Activated CD8-positive, alpha-beta memory T cell treated with anti-CD3 and anti-CD28 coated beads for 36 hours (primary cell): ENCODE data around the gene TCF4. TPM values are rescaled to one million over a fixed set of nuclear protein-coding genes. Genes with fewer than 3 reads are reported as not detected.

Source experiments
- CTCF ChIA-PET: fragments of 350-600 bp; sonication (Branson Sonifier 250); formaldehyde crosslinking; loops from one replicate; lab custom pipeline; 2021; ENCODE audit warnings: antibody characterized with exemption; lab: Charles Lee
- POLR2A ChIA-PET: fragments of 350-600 bp; sonication (Branson Sonifier 250); formaldehyde crosslinking; loops from one replicate; lab custom pipeline; 2021; ENCODE audit warnings: antibody characterized with exemption; lab: Charles Lee
- total RNA-seq, 2 experiments: library from RNA; stranded (reverse); gene quantifications; one replicate each; pipeline ENCODE4 v1.2.3, GENCODE V29; 2021

TCF4 gene
- total RNA-seq, 2 experiments from 2014 or later, result 0.11 to 0.84 TPM

DNA sequence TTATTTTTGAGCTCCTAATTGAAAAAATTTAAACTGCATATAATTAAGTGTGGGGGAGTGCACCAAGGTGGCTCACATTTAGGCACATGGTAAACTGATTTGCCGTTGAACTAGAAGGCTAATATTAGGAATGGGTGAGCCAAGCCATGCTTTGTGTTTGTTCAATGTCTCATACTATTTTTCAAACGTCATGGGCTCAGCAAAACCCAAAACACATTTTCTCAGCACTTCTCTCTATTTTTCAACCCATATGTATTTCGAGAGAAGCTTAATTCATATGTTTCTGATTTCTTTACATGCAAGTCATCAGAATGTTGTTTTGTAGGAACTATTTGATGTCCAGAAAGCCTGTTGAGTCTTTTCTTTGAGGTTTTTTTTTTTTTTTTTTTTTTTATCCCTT lies 291.2 kb downstream of the TCF4 start:
- ChIA-PET CTCF (no interaction called here), POLR2A (no interaction called here)

DNA sequence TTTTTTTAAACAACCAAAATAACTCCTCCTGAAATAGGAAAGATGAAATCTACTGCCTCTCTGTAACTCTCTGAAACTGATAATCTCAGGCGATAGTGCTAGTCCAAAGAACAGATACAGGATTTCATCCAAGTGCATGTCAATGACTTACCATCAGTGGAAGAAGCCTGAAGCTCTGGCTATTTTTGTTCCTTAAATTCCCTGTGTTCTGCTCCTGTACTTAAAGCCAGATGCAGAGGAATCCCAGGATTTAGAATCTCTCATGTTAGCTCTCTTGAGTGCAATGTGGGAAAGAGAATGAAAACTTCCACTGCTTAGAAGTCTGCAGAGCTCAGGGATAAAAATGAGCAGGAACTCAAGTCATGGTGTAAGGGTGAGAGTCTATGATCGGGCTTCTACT lies 291.9 kb downstream of the TCF4 start:
- CTCF ChIA-PET, result no interaction called here
- POLR2A ChIA-PET, result no interaction called here

DNA sequence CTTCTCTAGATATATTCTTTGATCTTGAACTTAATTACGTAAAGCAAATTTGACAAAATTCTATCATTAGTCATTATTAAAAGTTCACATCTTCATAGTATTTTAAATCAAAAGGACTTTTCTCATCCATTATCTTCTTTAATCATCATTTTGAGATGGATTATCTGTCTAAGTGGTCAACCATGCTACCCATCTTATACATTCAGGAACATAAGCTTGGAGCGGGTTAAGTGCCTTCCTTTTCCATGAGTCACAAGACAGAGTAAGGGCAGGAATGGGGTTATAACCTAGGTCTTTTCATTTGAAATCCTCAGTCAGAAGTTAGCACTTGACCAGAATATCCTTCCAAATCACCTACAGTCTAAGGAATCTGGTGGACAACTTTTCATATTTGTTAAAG lies 297.1 kb downstream of the TCF4 start:
- POLR2A ChIA-PET, result no interaction called here

DNA sequence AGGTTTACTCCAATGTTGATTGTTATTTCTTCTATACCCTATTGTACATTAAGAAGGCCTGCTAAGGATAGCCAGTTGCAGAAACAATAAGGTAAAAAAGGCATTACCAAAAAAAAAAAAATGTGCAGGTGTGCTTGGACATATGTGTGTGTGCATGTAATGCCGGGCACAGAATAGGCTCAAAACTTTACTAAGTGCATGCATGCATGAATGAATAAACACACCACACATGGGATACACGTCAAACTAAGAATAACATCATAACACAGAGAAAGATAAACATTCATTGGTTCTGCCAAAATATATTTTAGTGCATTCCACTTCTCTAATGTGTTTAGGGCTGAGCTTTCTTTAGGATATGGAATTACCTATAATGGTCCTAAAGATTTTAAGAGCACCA lies 298.2 kb downstream of the TCF4 start:
- CTCF ChIA-PET, result interaction anchor here (0.7 kb wide), 1 partner anchor 11 kb away, joined by 3 read pairs; no protein-coding TSS in a partner anchor
- POLR2A ChIA-PET, result no interaction called here

More for the DNA sequence above, 297.1 kb downstream of the TCF4 start:
- CTCF ChIA-PET, result no interaction called here

DNA sequence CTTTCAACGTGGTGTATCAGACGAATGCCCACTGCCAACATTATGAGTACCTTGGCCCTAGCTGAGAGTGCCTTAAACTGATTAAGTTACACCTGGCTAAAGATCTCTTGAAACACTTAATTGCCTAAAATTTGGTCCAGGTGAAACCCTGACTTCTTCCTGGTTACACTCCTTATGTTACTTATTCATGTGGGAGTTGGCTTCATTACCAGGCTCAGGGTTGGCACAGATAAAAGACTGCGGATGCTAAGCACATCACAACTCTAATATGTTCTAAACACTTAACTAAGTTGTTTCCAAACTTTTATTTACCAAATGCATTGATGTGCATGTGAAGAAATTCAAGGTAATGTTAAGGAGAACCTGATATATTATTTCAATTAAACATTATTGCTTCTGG lies 298.9 kb downstream of the TCF4 start:
- POLR2A ChIA-PET, result no interaction called here
- CTCF ChIA-PET, result no interaction called here

DNA sequence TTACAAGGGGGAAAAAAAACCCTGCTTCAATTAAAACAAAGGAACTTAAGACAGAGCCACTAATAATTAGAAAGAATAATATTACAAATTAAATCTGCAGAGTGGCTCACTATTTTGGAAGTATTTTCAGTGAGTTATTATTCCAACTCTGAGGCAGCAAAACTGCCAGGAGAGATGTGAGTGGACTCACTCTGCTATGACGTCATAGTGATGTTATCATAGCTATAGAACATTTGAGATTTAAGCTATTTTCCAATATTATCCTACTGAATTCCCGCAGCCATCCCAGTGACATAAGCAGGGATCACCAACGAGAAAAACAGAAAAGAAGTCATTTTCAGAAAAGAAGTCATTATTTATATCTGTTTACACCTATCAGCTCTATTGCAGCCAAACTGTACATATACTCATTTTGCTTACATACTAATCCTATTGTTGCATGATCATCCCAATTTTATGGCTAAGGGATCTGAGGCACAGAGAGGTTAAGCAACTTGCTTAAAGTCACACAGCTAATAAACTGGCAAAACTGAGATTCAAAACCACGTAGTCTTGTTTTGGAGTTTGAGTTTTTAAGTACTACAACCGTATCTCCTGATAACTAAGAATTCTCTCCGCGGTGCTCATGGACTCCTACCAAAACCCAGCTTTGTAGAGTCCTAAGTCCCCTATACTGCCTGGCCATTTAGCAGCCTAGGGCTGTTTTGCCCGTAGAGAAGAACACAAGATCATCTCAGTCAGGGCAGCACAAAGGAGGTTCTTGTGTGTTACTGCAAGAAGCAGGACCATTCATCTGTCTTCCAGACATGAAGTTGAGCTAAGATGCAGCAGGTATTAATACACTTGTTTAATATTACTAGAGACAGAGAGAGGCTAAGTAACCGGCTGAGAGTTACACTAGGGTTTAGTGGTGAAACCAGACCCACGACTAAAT lies 299.8 kb downstream of the TCF4 start:
- ChIA-PET CTCF (no interaction called here), POLR2A (no interaction called here)

DNA sequence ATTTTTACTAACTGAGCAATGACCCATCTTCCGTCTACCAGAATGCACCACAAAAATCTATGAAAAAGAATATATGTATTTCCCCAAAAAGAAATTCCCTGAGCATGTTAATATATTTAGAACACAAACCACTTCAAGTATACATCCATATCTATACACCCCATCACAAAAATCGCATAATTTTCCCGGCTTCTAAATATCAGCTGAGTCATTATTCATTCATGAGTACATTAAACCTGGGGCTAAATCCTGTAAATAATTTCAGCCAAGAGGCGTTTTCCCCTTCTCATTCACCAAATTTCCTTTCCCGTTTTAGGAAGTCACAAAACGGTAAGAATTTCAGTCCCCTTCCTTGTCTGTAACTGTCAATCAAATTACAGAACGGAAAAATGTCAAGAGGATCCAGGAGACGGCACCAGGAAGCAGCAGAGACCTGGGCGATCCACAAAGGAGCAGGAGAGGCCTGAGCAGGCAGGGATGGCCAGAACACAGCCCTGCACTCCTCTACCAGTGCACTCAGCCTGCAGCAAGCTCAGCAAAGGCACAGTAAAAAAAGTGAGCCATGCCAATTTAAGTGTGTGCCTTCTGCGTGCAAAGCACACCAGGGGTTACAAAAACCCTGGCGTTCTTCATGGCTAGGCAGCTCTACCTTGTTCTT lies 300.7 kb downstream of the TCF4 start:
- ChIA-PET CTCF (no interaction called here), POLR2A (no interaction called here)

DNA sequence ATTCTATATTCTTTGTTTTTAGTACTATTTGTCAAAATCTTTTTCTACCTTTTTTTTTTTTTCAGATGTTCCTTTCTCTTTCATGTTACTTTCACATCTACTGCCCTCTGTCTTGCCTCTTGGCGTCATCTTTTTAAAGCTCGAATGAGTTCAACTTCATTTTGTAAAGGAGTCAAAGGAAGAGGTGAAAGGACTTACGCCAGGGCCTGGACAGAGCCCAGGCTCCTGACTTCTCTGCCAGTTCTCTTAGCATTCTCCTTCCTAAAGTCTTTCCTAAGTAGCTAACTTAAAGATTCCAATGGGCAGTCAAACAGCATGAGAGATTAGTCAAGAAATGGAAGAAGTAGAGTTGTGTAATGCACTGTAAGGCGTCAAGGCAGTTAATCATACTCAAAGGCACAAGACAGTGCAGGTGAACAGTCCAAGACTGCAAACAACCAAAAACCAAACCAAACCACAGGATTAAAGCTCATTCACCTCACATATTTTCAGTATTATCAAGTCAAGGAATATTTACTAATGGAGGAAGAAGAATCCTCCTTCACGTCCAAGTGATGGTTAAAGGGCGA lies 301.7 kb downstream of the TCF4 start:
- ChIA-PET CTCF (no interaction called here), POLR2A (no interaction called here)

DNA sequence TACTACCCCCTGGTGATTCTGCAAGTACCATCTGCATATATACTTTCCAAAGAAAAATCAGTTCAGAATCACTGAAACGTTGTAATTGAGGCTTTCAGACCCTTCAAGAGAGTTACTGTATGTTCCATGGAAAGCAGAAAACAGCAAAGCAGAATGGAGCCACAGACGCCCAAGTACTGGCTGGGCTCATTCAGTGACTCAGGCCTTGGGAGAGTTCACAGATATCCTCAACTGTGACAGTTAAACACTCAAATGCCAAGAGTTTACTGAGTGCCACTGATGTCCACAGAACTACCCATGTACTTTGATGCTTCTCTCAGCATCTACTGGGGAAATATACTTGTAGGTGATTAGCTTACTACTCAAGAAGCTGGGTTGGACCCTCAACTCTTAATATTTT lies 303.4 kb downstream of the TCF4 start:
- ChIA-PET POLR2A (no interaction called here), CTCF (no interaction called here)

DNA sequence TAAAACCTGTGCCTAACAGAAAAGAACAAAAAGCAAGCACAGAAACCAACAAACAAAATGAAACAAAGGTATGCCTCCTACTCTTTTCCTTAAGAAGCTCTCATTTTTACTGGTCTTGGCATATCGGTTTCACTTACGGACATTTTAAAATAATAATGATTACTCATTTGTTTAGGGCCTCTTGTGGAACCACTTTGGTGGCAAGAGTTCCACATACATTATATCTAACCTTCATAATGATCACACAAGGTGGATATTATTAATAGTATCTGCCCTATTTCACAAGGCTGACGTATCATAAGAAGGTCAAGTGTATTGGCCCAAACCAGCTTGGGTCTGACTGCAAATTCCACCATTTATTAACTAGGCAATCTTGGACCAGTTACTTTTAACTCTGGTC lies 304.7 kb downstream of the TCF4 start:
- ChIA-PET CTCF (no interaction called here), POLR2A (no interaction called here)

DNA sequence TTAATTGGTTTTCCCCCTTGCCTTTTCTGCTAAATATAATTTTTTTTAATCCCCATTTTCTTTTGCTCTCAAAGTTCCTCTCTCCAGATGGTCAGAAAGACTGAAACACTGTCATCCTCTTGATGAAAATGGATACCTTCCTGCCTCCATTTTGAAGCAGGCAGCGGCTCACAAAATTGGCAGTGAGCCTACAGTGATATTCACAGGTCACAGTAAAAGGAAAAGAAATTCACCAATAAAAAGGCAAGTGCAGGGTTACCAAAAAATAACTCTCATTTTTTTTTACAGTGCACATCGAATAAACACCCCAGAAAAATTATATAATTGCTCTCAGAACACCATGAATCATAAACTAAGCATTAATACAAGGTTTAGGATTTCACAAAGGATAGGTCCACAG lies 307.5 kb downstream of the TCF4 start:
- CTCF ChIA-PET, result no interaction called here

DNA sequence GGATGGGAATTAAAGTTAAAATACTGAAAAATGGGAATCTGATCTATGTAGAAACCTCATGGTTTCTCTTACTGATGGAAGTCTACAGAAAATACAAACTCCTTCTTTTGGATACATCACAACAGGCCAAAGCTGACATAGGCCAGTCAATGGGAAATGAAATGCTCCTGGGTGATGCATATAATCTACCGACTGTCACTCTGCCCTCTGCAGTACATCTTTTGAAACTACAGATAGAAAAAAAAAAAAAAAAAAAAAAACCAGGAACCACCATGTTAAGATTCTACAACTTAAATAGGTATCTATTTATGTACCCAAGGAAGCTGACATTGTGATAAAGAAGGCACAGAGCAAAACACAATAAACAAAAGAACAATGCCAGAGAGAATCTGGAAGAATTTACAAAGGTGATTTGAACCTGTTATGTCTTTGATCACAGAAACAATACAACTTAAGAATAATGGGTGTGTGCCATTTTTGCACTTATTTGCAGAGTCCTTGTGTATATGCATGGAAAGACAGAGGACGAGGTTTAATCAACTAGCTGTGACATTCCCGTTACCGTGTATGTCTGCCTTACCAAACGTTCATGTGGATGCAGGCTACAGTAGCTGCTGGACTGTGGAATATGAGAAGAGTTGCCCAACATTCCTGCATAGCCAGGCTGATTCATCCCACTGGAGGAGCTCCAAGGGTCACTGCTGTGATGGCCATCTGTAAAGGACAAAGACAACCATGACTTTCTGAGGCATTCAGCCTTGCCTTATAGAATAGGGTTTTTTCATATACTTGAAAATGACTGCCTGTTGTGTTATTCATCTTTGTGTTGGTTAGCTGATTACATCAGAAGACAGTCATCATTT lies 312.7 kb downstream of the TCF4 start:
- POLR2A ChIA-PET, result no interaction called here
- CTCF ChIA-PET, result no interaction called here

More for the DNA sequence above, 307.5 kb downstream of the TCF4 start:
- POLR2A ChIA-PET, result no interaction called here

DNA sequence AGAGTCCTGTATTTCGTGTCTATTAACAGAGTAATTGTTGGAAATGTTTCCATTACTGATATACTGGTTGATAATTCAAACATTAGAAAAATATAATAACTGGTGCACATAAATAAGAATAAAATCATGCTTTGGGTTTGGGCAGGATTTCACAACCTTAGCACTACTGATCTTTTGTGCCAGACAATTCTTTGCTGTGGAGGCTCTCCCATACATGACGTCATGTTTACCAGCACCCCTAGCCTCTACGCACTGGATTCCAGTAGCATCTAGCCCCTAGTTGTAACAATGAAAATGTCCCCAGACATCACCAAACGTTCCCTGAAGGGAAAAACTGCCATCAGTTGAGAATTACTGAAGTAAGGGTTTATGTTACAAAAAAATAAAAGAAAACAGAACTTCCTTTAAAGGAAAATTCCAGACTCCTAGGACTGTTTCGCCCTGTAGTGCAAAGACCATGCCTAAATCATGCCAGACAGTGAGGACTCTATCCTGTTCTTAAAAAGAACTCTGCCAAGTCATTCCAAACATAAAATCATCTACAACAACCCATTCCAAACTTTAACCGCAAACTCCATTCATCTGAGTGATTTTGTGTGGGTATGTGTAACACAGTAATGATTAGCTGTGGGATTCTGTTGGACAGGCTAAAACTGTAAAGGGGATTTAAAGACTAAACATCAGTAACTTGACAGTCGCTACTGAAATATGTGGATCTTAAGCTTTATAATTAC lies 315.3 kb downstream of the TCF4 start:
- POLR2A ChIA-PET, result no interaction called here
- CTCF ChIA-PET, result no interaction called here

DNA sequence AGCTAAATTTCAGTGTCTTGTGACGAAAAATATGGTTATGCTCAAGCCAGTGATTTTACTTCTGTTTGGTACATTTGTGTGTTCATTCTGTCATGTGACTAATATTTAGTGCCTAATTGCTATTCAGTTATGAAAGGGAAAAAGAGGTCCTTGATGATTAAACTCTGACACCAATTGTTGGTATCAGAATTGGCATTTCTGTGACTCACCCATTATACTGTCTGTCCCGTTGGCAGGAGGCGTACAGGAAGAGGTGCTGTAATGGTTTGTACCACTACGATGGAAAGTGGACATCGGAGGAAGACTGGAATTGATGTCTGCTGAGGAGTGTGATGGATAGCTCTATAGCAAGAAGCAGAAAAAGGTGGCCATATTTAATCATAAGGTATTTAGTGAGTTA lies 318.4 kb downstream of the TCF4 start:
- POLR2A ChIA-PET, result no interaction called here
- CTCF ChIA-PET, result no interaction called here

DNA sequence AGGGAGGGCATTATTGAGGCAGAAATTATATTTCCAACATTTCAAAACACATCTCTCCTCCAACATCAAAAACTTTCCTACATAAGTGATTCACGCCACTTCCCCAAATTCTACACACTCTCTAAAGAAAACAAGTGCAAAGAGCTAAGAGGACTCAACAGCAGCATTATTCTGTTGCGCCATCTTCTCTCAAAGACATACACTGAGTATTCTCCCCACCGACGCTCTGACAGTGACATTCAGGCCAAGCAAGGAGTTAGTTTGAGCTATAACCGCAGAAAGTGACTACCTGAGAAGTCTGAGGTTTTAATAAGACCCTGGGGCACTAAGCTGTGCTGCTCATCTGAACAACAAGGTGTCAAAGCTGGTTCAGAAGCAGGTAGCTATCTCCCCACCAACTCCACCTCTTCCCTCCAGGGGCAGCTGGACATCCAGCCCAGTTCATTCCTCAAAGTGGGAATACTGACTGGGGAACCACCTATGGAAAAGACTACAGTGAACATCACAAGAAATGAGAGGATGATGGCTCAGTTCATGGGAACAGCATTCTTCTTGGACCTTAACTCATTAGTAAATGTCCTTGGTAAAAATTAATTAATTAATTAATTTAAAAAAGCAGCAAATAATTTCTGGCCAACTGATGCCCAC lies 319.2 kb downstream of the TCF4 start:
- ChIA-PET POLR2A (no interaction called here), CTCF (no interaction called here)

DNA sequence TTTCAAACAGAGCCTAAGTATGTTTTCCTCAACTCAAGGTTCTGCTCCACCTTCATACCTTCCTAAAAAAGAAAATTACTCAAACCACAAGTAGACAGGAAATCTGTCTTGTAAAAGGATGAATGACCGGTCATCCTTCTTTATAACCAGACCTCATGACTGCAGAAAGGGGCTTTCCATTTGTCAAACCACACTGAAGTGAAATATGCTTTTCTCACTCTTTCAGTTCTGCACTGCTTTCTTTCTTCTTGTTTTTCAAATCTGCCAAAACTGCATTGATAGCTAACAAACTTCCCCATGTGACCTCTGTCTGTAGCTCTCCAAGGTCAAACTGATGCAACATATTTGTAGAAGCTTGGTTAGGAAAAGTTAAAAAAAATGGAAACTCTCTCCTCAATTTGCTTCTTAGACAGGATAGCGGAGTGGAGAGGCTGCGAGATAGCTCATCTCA lies 319.8 kb downstream of the TCF4 start:
- ChIA-PET POLR2A (no interaction called here), CTCF (no interaction called here)

DNA sequence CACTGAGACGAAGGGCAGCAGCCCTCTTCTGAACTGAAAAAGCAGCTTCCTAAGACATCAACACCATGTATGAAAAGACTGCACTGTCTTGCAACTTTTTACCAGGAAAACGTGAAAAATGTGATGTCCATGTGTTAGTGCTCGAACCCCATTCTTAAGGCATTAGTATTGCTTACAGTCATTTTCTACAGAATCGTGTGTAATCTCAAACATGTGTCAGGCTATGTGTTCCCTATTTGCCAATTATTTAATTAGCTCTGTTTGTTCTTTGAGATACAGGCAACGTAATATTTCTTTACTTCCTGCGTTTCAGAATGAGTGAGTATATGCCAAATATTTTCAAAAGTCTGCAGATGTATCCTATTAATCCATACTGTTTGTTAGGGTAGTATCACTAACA lies 321.0 kb downstream of the TCF4 start:
- ChIA-PET CTCF (no interaction called here), POLR2A (no interaction called here)

DNA sequence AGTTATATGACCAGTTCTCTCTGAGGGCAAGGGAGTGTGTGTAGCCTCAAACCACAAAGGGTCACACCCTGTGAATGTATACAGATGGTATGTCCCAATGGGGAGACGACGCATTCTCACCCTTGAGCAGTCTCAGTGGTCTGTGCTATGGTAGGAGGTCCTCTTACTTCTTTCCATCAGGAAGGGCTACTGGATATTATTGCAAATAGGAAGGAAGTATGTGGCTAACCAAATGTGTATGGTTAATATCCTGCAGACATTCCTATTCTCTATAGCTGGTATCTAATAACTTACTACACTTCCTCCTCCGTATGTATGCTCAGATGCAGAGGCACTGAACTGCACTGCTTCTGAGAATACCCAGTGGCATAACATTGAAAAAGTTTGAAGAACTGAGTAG lies 322.0 kb downstream of the TCF4 start:
- ChIA-PET POLR2A (no interaction called here), CTCF (no interaction called here)
